Endothelial cell of umbilical vein (primary cell): Measurements from ENCODE around the gene CALML5. TPM values are rescaled to one million over a fixed set of nuclear protein-coding genes. Genes with fewer than 3 reads are reported as not detected.

Experiments used
- BruUV-seq: library from RNA; stranded (reverse); fragments of 400-500 nt; replicated peaks from 2 replicates; lab custom pipeline; 2021; lab: Mats Ljungman, UMichigan
- CTCF ChIA-PET: fragments of 300-600, 350-600 bp; sonication (Branson Sonifier 250); formaldehyde crosslinking; loops from one replicate; lab custom pipeline; 2021; ENCODE audit warnings: antibody characterized with exemption, inconsistent platforms; lab: Charles Lee
- POLR2A ChIA-PET: fragments of 300-600, 350-600 bp; sonication (Branson Sonifier 250); formaldehyde crosslinking; loops from one replicate; lab custom pipeline; 2021; ENCODE audit warnings: antibody characterized with exemption, inconsistent platforms; lab: Charles Lee
- DNase-seq: peaks from one replicate; pipeline ENCODE4 v3.0.0-alpha.2; 2011; ENCODE audit warnings: low read depth, low spot score
- FAIRE-seq: peaks from 2 replicates; lab custom pipeline; 2011; peaks lifted over from hg19 to GRCh38; lab: Jason Lieb, UNC
- H2AFZ ChIP-seq: 2 replicates; pipeline ENCODE4 v1.6.0; 2012; ENCODE audit warnings: low read depth, low read length, control low read depth, inconsistent platforms
- H3K27ac ChIP-seq: 2 replicates; pipeline ENCODE4 v1.5.1; 2011; ENCODE audit warnings: low read depth, mild to moderate bottlenecking, control low read depth, low read length, moderate library complexity; ENCODE audit not compliant: insufficient read depth
- H3K27me3 ChIP-seq, 2 experiments: 2 replicates each; pipeline versions ENCODE4 v1.6.0 to v1.6.1; 2011; ENCODE audit warnings: low read length in 2 of 2, mixed read lengths in 1 of 2; ENCODE audit not compliant: control insufficient read depth in 2 of 2, insufficient read depth in 2 of 2
- H3K36me3 ChIP-seq, 2 experiments: 2 replicates in 1 of 2; 3 replicates in 1 of 2; pipeline ENCODE4 v1.5.1; 2011; ENCODE audit warnings: low read length in 2 of 2, mild to moderate bottlenecking in 1 of 2, moderate library complexity in 1 of 2; ENCODE audit not compliant: control insufficient read depth in 2 of 2, insufficient read depth in 2 of 2; ENCODE audit errors: extremely low read depth in 1 of 2
- H3K4me1 ChIP-seq: 3 replicates; pipeline ENCODE4 v1.5.1; 2011; ENCODE audit warnings: mild to moderate bottlenecking, low read length; ENCODE audit not compliant: control insufficient read depth, insufficient read depth; ENCODE audit errors: extremely low read depth
- H3K4me2 ChIP-seq: 2 replicates; pipeline ENCODE4 v1.6.1; 2011; ENCODE audit warnings: low read length, control low read depth, mixed read lengths; ENCODE audit not compliant: insufficient read depth
- H3K4me3 ChIP-seq, 3 experiments: fragments of 200-600 bp in 1 of 3; sonication (generic), shearing (Covaris generic) in 1 of 3; replicated peaks in 1 of 3; 2 replicates each; pipeline ENCODE4 v1.5.1; 2011 to 2016; ENCODE audit warnings: control low read depth in 3 of 3, low read length in 3 of 3, mild to moderate bottlenecking in 2 of 3, inconsistent platforms in 1 of 3, low read depth in 1 of 3, moderate library complexity in 1 of 3; ENCODE audit not compliant: insufficient read depth in 1 of 3
- H3K79me2 ChIP-seq: 2 replicates; pipeline ENCODE4 v1.6.0; 2012; ENCODE audit warnings: low read length, inconsistent platforms; ENCODE audit not compliant: control insufficient read depth, insufficient read depth
- H3K9ac ChIP-seq: replicated peaks from 2 replicates; pipeline ENCODE3; 2011; ENCODE audit warnings: low read length, control low read depth; ENCODE audit not compliant: insufficient read depth; ENCODE audit errors: extremely low read depth
- H3K9me1 ChIP-seq: replicated peaks from 3 replicates; pipeline ENCODE4 v1.6.0; 2011; ENCODE audit warnings: mild to moderate bottlenecking, low read length; ENCODE audit not compliant: control insufficient read depth, insufficient read depth; ENCODE audit errors: extremely low read depth
- H3K9me3 ChIP-seq: replicated peaks from 2 replicates; pipeline ENCODE4 v1.5.1; 2012; ENCODE audit warnings: low read length, inconsistent platforms; ENCODE audit not compliant: control insufficient read depth, insufficient read depth
- H4K20me1 ChIP-seq: replicated peaks from 2 replicates; pipeline ENCODE3; 2011; ENCODE audit warnings: mild to moderate bottlenecking, low read length; ENCODE audit not compliant: control insufficient read depth, insufficient read depth; ENCODE audit errors: extremely low read depth
- CTCF ChIP-seq, 2 donors: IDR thresholded peaks; 1 replicate in 1 of 2; 2 replicates in 1 of 2; pipeline ENCODE4 v1.5.1; 2011; ENCODE audit warnings: low read length in 2 of 2, mild to moderate bottlenecking in 2 of 2, moderate library complexity in 2 of 2, control low read depth in 1 of 2, inconsistent platforms in 1 of 2, low read depth in 1 of 2; ENCODE audit not compliant: insufficient read depth in 1 of 2; ENCODE audit errors: extremely low read depth in 1 of 2
- EZH2 ChIP-seq: IDR thresholded peaks from 2 replicates; pipeline ENCODE4 v1.6.1; 2012; ENCODE audit warnings: borderline replicate concordance, low read depth, mild to moderate bottlenecking, moderate library complexity, low read length, inconsistent platforms; ENCODE audit not compliant: severe bottlenecking
- FOS ChIP-seq: IDR thresholded peaks from 2 replicates; pipeline ENCODE4 v1.6.1; 2011; ENCODE audit warnings: mild to moderate bottlenecking, low read length, moderate library complexity, borderline replicate concordance; ENCODE audit not compliant: insufficient read depth
- GATA2 ChIP-seq: IDR thresholded peaks from 2 replicates; pipeline ENCODE4 v1.7.0; 2011; ENCODE audit warnings: low read depth, mild to moderate bottlenecking, moderate library complexity, mixed read lengths, low read length; ENCODE audit not compliant: insufficient read length, insufficient read depth
- JUN ChIP-seq: IDR thresholded peaks from 2 replicates; pipeline ENCODE4 v1.6.1; 2011; ENCODE audit warnings: borderline replicate concordance, low read depth; ENCODE audit not compliant: insufficient read length, insufficient read depth
- MAX ChIP-seq: IDR thresholded peaks from 2 replicates; pipeline ENCODE4 v1.6.1; 2011; ENCODE audit not compliant: insufficient read depth, insufficient read length
- MYC ChIP-seq: IDR thresholded peaks from one replicate; pipeline ENCODE4 v1.6.1; 2011; ENCODE audit warnings: mild to moderate bottlenecking, low read depth, low read length
- POLR2A ChIP-seq: IDR thresholded peaks from 2 replicates; pipeline ENCODE4 v1.6.1; 2012; ENCODE audit warnings: low read depth, mild to moderate bottlenecking, control low read depth, low read length
- POLR2AphosphoS5 ChIP-seq: IDR thresholded peaks from 2 replicates; pipeline ENCODE4 v1.6.1; 2012; ENCODE audit warnings: low read depth, mild to moderate bottlenecking, control low read depth, low read length, moderate library complexity; ENCODE audit not compliant: insufficient read depth
- dilution Hi-C: fragments of 300-500 bp; cut with MboI; formaldehyde crosslinking; loops from one replicate; pipeline ENCODE4 v1.15.0; 2019; ENCODE audit warnings: low sequenced_read_pairs; ENCODE audit not compliant: extremely low pct_ligation_motif_present
- intact Hi-C: fragments of 100-400 bp; cut with micrococcal nuclease; formaldehyde crosslinking; loops from one replicate; pipeline ENCODE4 v1.10.0; 2022
- polyA plus RNA-seq, 4 experiments: library from polyadenylated mRNA; depleted of rRNA in 3 of 4; stranded (reverse) in 3 of 4; unstranded in 1 of 4; fragments of >200 nt; gene quantifications; 2 replicates each; pipeline versions ENCODE4 v1.2.1 to v1.2.3, GENCODE V29; 2011 to 2012; ENCODE audit warnings: missing spikeins in 1 of 4
- total RNA-seq: library from RNA; stranded (reverse); gene quantifications from 2 replicates; pipeline ENCODE4 v1.2.3, GENCODE V29; 2021

Gene CALML5
- total and polyA plus RNA-seq, 2 donors (not counting 3 experiments of a cell fraction or from before 2014, with no cell fraction given) = not detected

- dilution Hi-C loops (no loop called here), intact Hi-C loops (no loop called here)
- no peaks in the 10 kb centered on the region for H3K4me1 ChIP-seq
- no peak for TF ChIP-seq GATA2
- no peak for TF ChIP-seq CTCF (IDR thresholded peaks at IDR 0.05; ENCODE audit: extremely low read depth in 1 of 2, insufficient read depth in 1 of 2, low read depth in 1 of 2, low read length in 2 of 2)
- no peak for TF ChIP-seq MYC
- no peak for TF ChIP-seq JUN
- no peak for TF ChIP-seq MAX
- no peak for TF ChIP-seq EZH2
- TF ChIP-seq FOS = no peak
- TF ChIP-seq POLR2A = no peak
- no peak for TF ChIP-seq POLR2AphosphoS5
- no peaks in the 10 kb centered on the region for H4K20me1 ChIP-seq
- H3K9me1 ChIP-seq = no peaks in the 10 kb centered on the region
- no peak overlapping the region for H3K4me2 ChIP-seq
- H3K9me3 ChIP-seq = no peaks in the 10 kb centered on the region
- H3K27ac ChIP-seq = no peak overlapping the region
- FAIRE-seq (no peak), DNase-seq (no peak)
- ChIA-PET POLR2A (no interaction called here), CTCF (interaction anchor here (2.6 kb wide), 1 partner anchor 164 kb away, joined by 9 read pairs; no protein-coding TSS in a partner anchor)
- H2AFZ ChIP-seq = no peak overlapping the region
- no peaks in the 10 kb centered on the region for H3K79me2 ChIP-seq
- no peak overlapping the region for H3K4me3 ChIP-seq
- BruUV-seq = no TSS peak
- peaks cover 18 to 27% of the 10 kb centered on the region in 2 experiments for H3K36me3 ChIP-seq
- no peaks in the 10 kb centered on the region for H3K27me3 ChIP-seq
- no peak overlapping the region for H3K9ac ChIP-seq
Observed at GRCh38 chr10:5458425-5458824, 40.9 kb downstream of the CALML5 start.
